ENCODE results near the gene ZMYND8.
A peak's percentile ranks its signal among the peaks of the same experiment; 100 is the strongest.

The ZMYND8 gene

DNA sequence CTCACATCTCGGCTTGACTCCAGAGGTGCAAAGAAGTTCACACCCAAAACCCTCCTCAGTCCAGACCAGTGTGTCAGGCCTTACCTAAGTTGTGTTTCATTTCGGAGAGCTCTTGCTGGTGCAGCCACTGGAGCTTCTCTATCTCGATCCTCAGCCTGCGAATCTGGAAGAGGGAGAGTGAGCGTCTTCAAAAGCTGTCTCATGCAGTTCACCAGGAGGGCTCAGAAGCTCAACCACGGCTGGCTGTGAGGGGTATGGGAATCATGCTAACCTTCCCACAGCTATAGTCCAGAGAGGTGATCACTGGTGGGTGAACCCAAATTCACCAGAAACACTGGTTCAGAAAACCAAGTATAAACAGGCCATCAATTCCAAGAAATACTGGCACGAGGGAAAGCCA, 129.4 kb downstream of the ZMYND8 start:
- in situ Hi-C loops (cut with HindIII; ENCODE audit: low pct_unique_long_range_greater_than_20kb, low sequenced_read_pairs) = no loop called here
- DNase-seq (ENCODE audit: low read depth in 1 of 2, low spot score in 1 of 2) = no peak
- no peak for TF ChIP-seq JUND (IDR thresholded peaks at IDR 0.05; ENCODE audit: low read depth)

DNA sequence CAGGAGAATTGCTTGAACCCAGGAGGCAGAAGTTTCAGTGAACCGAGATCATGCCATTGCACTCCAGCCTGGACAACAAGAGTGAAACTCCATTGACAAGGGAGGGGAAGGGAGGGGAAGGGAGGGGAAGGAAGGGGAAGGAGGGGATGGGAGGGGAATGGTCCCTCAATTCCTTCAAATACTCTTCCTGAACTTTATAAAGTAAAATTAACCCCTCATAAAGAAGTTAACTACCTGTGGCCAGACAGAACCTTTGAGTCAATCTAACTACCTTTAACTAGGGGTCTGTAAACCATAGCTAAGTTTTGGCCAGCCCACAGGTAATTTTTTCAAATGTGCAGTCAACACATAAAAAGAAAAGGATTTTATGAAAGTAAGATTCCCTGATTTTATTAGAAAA, 131.0 kb downstream of the ZMYND8 start:
- in situ Hi-C loops (cut with HindIII; ENCODE audit: low pct_unique_long_range_greater_than_20kb, low sequenced_read_pairs) = no loop called here
- DNase-seq (ENCODE audit: low read depth in 1 of 2, low spot score in 1 of 2) = no peak

DNA sequence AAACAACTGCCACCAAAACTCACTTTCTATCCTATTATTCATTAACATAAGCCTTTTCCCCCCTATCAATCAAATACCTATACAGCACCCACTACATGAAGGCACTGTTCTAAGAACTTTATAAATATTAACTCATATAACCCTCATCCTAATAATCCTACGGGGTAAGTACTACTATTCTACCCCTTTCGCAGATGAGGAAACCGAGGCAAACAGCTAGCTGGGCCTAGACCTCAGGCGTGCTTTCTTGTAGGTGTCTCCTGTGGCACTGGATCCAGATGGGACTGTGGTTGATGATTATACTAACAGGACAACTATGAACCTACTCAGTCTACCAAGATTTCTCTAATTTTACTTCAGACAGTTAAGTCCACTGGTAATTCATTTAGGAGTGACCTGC, 131.6 kb downstream of the ZMYND8 start:
- no peak for DNase-seq (ENCODE audit: low read depth in 1 of 2, low spot score in 1 of 2)
- no peak for TF ChIP-seq JUND (IDR thresholded peaks at IDR 0.05; ENCODE audit: low read depth)
- in situ Hi-C loops (cut with HindIII; ENCODE audit: low pct_unique_long_range_greater_than_20kb, low sequenced_read_pairs) = no loop called here

More for the DNA sequence above, 131.0 kb downstream of the ZMYND8 start:
- no peak for TF ChIP-seq JUND (IDR thresholded peaks at IDR 0.05; ENCODE audit: low read depth)

DNA sequence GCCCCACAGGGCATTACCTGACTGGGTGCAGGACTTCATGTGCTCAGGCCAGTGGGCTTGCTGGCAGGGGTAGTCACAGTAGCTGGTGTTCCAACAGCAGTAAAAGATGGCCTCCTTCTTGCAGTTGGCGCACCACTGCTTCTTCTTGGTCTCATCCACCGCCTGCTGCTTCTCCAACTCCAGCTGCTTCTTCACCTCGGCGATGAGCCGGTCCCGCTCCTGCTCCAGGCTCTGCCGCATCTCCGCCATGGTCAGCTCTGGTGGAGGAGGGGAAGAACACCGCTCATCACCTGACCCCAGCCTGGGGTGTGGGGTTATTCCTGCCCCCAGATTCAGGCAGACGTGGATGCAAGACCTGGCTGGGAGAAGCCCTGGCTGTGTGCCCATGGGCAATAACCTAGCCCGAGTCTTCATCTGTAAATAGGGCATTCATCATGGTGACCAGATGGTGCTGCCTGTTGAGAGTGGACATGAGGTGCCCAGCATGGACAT, 132.2 kb downstream of the ZMYND8 start:
- no peak for TF ChIP-seq JUND (IDR thresholded peaks at IDR 0.05; ENCODE audit: low read depth)
- DNase-seq (ENCODE audit: low read depth in 1 of 2, low spot score in 1 of 2) = no peak
- in situ Hi-C loops (cut with HindIII; ENCODE audit: low pct_unique_long_range_greater_than_20kb, low sequenced_read_pairs) = no loop called here

DNA sequence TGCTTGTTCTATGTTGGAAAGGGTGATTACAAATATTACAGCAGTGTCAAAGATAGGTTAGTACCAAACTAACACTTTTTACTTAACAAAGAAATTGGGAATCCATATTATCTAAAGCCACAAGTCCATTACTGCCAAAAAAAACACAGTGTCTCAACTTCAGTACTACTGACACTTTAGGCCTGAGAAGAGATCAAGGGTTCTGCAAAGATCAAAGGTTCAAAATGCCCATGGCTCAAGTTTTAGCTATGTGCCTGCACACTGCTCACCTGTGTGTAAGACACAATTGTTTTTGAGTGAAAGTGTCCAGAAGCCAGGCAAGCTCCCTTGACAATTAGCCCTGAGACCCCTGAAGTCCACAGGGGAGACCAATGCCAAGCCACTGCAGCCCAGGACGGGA, 132.6 kb downstream of the ZMYND8 start:
- no peak for TF ChIP-seq JUND (IDR thresholded peaks at IDR 0.05; ENCODE audit: low read depth)
- in situ Hi-C loops (cut with HindIII; ENCODE audit: low pct_unique_long_range_greater_than_20kb, low sequenced_read_pairs) = no loop called here
- no peak for DNase-seq (ENCODE audit: low read depth in 1 of 2, low spot score in 1 of 2)

DNA sequence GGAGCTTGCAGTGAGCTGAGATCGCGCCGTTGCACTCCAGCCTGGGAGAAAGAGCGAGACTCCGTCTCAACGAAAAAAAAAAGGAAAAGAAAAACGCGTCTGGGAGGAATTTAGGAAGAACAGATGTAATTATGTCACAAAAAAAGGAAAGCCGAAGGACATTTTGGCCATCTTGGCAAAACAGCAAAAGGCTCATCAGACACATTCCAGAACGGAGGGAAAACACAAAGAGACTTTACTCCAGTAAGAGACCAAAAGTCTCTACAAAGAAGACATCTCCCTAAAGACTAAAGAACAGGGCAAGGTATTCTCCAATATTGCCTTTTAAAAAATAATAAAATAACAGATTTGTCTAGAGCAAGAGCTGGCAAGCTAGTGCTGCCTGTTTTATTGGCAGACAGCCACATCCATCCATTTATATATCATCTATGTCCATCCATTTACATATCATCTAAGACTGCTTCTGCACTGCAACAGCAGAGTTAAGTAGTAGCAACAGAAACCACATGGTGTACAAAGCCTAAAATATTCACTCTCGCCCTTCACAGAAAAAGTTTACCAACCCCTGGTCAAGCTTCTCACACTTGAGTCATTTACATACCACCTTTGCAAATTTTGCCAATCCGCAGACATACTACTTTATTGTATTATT, 133.9 kb downstream of the ZMYND8 start:
- in situ Hi-C loops (cut with HindIII; ENCODE audit: low pct_unique_long_range_greater_than_20kb, low sequenced_read_pairs) = no loop called here
- TF ChIP-seq JUND (IDR thresholded peaks at IDR 0.05; ENCODE audit: low read depth) = no peak
- no peak for DNase-seq (ENCODE audit: low read depth in 1 of 2, low spot score in 1 of 2)

DNA sequence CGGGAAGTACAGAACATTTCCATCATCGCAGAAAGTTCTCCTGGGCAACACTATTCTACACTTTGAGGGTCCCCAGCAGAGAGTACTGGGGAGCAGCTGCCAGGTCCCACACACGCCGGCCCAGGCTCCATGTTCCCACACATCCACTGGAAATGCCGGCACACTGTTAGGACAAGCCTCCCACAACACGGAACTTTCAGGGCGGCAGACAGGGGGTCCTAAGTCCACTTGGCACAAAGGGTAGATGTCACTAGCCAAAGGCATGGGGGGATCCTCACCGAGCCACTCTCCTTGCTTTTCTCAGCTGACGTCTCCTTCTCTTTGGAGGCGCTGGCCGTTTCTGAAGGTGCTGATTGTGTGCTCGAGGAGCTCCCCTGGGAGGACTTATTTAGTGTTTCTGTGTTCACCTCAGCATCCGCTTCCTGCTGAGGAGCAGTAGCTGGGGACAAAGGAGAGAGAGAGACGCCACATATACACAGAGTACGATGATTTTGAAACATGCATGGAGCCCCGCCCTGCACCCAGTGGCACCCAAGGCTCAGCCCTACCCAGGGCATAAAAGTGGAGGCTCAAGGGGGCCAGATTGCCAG, 135.4 kb downstream of the ZMYND8 start:
- no peak for TF ChIP-seq JUND (IDR thresholded peaks at IDR 0.05; ENCODE audit: low read depth)
- DNase-seq (ENCODE audit: low read depth in 1 of 2, low spot score in 1 of 2) = no peak
- in situ Hi-C loops (cut with HindIII; ENCODE audit: low pct_unique_long_range_greater_than_20kb, low sequenced_read_pairs) = no loop called here

DNA sequence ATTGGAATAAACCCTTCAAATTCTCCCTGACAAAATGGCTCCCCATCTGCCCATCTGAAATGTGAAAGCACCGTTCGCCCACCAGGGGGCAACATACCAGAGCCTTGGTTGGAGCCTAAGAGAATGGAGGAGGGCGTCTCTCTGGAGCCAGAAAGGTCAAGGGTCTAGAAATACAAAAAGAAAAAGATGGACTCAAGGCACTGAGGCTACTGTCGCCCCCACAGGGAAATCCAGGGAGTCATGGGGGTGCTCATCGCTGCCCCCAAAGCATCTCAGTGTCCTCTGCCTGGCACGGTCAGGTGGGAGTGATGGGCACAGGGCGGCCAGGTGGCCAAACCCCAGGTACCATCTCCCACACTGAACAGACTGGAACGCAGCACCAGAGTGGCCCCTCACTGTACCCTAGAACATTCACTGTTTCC, 136.3 kb downstream of the ZMYND8 start:
- in situ Hi-C loops (cut with HindIII; ENCODE audit: low pct_unique_long_range_greater_than_20kb, low sequenced_read_pairs) = no loop called here
- TF ChIP-seq JUND (IDR thresholded peaks at IDR 0.05; ENCODE audit: low read depth) = no peak
- DNase-seq (ENCODE audit: low read depth in 1 of 2, low spot score in 1 of 2) = peak in 1 of 2 experiments; percentile 49

DNA sequence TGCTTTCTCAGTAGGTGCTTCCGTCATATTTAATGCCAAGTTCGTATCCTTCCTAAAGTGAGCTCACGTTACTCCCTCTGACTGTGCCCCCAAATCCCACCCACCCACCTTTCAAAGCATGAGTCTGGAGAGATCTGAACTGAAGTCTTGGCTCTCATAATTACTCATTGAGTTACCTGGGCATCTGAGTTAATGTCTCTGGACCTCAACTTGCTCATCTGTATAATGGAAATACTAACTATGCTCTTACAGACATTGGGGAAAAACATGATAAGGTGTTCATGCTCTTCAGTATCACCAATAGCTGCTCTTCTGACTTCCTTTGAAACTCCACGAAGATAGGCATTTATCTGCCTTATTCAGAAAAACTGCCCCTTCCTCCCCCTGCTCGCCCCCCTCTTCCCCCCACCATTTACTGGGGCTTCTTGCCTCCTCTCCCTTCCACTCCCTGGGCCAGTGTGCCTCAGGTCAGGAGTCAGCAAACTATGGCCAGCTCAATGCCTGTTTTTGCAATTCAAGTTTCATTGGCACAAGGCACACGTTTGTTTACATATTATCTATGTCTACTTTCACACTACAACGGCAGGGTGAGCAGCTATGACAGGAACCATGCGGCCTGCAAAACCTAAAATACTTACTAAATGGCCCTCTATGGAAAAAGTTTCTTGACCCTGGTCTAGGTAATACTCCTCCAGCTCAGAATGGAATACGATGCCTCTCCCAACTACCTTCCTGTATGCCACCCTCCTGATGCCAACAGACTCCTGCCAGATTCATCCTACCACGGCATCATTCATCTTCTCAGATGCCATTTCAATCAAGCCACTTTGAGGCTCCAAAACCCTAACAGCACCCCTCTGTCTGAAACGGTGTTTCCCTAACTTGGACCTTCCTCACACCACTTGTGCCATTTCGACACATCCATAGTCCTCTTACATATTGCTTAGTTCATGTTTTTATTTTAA, 138.7 kb downstream of the ZMYND8 start:
- DNase-seq (ENCODE audit: low read depth in 1 of 2, low spot score in 1 of 2) = no peak
- in situ Hi-C loops (cut with HindIII; ENCODE audit: low pct_unique_long_range_greater_than_20kb, low sequenced_read_pairs) = no loop called here
- no peak for TF ChIP-seq JUND (IDR thresholded peaks at IDR 0.05; ENCODE audit: low read depth)

DNA sequence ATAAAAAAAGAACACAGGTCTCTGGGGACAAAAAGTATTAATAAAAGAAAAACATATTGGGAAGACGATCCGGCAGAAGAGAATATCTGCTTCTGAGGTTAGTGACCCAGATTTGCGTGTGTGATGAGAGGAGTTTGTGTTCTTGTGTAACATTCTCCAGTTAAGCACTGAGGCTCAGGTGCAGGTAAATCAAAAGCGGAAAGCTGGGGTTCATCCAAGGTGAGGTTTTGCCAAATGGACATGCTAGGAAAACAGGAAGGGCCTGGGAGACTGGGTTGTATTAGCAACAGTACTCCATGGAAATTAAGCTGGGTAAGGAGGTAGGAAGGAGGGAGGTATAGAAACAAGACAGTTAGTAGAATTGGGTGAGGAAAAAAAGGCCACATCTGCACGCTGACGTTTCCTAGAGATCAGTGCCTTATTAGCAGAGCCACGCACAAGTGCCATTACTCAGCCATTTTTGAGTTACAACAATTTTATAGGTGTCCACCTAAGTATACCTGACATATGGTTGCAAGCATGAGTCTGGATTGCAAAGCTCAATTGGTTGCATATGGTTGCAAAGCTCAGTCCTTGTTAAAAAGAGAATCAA, 139.6 kb downstream of the ZMYND8 start:
- DNase-seq (ENCODE audit: low read depth in 1 of 2, low spot score in 1 of 2) = no peak
- in situ Hi-C loops (cut with HindIII; ENCODE audit: low pct_unique_long_range_greater_than_20kb, low sequenced_read_pairs) = no loop called here
- no peak for TF ChIP-seq JUND (IDR thresholded peaks at IDR 0.05; ENCODE audit: low read depth)

DNA sequence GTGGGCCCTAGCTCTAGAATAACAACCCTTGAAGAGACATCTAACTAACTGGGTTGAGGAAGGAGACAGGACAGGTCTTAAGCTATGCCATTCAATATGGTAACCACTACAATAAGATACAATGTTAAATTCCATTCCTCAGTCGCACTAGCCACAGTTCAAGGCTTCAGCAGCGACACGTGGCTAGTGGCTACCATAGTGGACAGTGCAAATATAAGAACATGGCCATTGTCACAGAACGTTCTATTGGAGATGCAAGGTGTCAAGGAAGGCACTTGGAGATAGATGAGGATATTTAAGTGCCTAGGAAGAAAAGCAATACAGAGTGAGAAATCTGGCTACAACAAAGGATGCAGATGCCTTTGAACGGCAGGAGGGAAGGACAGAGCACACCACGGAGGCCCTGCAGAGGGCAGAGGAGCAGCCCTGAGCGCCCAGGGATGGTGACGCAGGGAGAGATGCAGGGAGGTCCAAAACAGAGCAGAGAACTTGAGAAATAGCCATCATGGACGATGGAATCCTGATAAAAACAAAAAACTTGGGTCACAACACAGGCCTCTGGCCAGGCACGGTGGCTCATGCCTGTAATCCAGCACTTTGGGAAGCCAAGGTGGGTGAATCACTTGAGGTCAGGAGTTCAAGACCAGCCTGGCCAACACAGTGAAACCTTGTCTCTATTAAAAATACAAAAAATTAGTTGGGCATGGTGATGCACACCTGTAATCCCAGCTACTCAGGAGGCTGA, 140.7 kb downstream of the ZMYND8 start:
- in situ Hi-C loops (cut with HindIII; ENCODE audit: low pct_unique_long_range_greater_than_20kb, low sequenced_read_pairs) = no loop called here
- no peak for TF ChIP-seq JUND (IDR thresholded peaks at IDR 0.05; ENCODE audit: low read depth)
- DNase-seq (ENCODE audit: low read depth in 1 of 2, low spot score in 1 of 2) = no peak

DNA sequence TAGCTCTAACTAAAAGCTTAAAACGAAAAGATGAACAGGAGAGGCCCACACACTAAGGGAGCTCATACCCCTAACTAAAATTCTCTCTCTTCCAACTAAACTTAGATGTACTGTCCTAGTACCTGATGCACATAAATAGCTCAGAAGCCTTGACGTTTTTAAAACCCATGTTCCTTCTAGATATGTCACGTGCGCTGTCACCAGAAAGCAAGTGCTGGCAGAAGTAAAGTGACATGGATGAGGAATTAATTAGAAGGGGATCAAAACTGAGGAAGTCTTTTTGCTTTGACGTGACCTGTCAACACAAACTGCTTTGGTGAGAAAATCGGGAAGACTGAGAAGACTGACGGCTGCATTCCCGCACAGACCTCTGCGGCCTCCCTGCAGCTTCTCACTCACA, 142.5 kb downstream of the ZMYND8 start:
- no peak for DNase-seq (ENCODE audit: low read depth in 1 of 2, low spot score in 1 of 2)
- no peak for TF ChIP-seq JUND (IDR thresholded peaks at IDR 0.05; ENCODE audit: low read depth)
- in situ Hi-C loops (cut with HindIII; ENCODE audit: low pct_unique_long_range_greater_than_20kb, low sequenced_read_pairs) = no loop called here
